ENCODE data around the gene AGT. TPM values are rescaled to one million over a fixed set of nuclear protein-coding genes. Genes with fewer than 3 reads are reported as not detected.

The AGT gene
- polyA plus RNA-seq, 1 donor (not counting 4 experiments of a cell fraction or from before 2014, with no cell fraction given) = not detected

DNA sequence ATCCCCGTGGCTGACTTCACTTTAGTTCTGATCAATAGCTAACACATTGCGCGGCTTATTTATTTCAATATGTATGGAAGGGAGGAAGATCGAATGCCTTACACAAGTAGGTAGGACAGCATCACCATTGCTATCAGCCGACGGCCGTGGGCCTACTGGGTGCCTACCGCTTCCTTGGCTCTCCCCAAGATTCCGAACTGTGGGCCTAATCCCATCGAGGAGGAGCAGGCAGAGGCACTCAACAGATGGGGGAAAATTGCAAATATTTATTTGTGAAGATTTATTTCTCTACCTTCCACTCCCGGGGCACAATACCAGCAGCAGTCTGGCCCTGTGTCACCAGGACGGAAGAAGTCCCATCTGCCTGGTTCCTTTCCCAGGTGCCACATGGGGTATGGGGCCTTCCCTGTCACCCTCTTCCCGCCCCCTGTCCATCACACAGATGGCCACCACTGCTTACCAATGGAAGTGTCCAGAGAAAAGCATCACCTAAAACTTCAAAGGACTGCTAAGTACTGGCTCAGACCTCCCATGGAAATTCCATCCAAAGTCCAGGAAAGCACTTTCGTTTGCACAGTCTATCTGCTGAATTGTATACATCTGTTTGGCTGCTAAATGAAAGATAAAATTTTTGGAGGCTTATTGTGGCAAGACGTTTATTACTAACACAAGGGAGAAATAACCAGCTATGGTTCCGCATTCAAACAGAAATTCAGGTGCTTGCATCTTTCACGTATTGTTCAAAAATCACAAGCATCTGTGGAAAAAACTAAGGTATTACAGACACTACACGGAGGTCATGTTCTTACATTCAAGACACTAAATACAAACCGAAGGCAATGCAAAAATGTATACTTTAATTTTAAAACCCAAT, 11.8 kb downstream of the AGT start:
- H3K27ac ChIP-seq (ENCODE audit: control insufficient read depth, insufficient read depth, low read length) = no peak overlapping the region

DNA sequence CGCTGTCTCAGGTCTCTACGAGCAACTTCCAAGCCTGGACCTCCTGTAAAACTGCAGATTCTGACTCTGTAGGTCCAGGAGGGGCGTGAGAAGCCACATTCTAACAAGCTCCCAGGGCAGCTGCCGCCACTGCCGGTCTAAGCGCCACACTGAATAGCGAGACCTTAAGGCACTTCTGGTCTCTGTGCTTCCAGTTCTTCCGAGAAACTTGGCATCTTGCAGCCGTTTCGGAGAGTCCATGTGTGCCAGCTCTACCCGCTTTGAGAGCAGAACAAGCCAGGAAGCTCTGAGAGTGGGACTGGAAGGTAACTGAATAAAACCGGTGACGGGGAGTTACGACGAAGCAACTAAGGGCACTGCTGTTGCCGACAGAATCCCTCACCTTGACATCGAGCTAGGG, 12.5 kb downstream of the AGT start:
- dilution Hi-C loops (cut with MboI; ENCODE audit: extremely low pct_ligation_motif_present, low sequenced_read_pairs) = no loop called here
- H3K79me2 ChIP-seq (ENCODE audit: control insufficient read depth, insufficient read depth, low read length) = no peaks in the 10 kb centered on the region
- no peak overlapping the region for H3K4me2 ChIP-seq (ENCODE audit: control insufficient read depth, extremely low read depth, insufficient read depth, low read depth, low read length)
- H3K4me1 ChIP-seq (ENCODE audit: control insufficient read depth, extremely low read depth, insufficient read depth, low read length) = no peaks in the 10 kb centered on the region
- H3K27me3 ChIP-seq (ENCODE audit: control insufficient read depth, extremely low read depth, insufficient read depth, low read length) = peaks cover 12% of the 10 kb centered on the region
- no peak overlapping the region for H3K27ac ChIP-seq (ENCODE audit: control insufficient read depth, insufficient read depth, low read length)
- no peaks in the 10 kb centered on the region for H3K9me1 ChIP-seq (ENCODE audit: control insufficient read depth, extremely low read depth, insufficient read depth, low read length)
- H3K4me3 ChIP-seq (ENCODE audit: control insufficient read depth in 2 of 3, extremely low read depth in 1 of 3, insufficient read depth in 2 of 3, low read depth in 1 of 3, low read length in 3 of 3) = no peak overlapping the region
- H4K20me1 ChIP-seq (ENCODE audit: control insufficient read depth, extremely low read depth, insufficient read depth, low read length) = no peaks in the 10 kb centered on the region
- no peak for FAIRE-seq
- no peak for DNase-seq (ENCODE audit: low read depth, low spot score)
- no peaks in the 10 kb centered on the region for H3K36me3 ChIP-seq (ENCODE audit: control insufficient read depth in 2 of 2, extremely low read depth in 1 of 2, insufficient read depth in 2 of 2, low read length in 2 of 2)
- TF ChIP-seq, protein P1, sequence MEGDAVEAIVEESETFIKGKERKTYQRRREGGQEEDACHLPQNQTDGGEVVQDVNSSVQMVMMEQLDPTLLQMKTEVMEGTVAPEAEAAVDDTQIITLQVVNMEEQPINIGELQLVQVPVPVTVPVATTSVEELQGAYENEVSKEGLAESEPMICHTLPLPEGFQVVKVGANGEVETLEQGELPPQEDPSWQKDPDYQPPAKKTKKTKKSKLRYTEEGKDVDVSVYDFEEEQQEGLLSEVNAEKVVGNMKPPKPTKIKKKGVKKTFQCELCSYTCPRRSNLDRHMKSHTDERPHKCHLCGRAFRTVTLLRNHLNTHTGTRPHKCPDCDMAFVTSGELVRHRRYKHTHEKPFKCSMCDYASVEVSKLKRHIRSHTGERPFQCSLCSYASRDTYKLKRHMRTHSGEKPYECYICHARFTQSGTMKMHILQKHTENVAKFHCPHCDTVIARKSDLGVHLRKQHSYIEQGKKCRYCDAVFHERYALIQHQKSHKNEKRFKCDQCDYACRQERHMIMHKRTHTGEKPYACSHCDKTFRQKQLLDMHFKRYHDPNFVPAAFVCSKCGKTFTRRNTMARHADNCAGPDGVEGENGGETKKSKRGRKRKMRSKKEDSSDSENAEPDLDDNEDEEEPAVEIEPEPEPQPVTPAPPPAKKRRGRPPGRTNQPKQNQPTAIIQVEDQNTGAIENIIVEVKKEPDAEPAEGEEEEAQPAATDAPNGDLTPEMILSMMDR (optimal IDR thresholded peaks at IDR 0.05 in 1 of 3, IDR thresholded peaks at IDR 0.05 in 1 of 3, conservative IDR thresholded peaks at IDR 0.05 in 1 of 3; ENCODE audit: extremely low read depth in 1 of 3, insufficient read depth in 2 of 3, low read length in 3 of 3) = no peak
- TF ChIP-seq EZH2 (IDR thresholded peaks at IDR 0.05; ENCODE audit: low read length) = no peak
- no peak overlapping the region for H3K9ac ChIP-seq (ENCODE audit: control insufficient read depth, extremely low read depth, insufficient read depth, low read length)
- no peaks in the 10 kb centered on the region for H3K9me3 ChIP-seq (ENCODE audit: control insufficient read depth, low read depth, low read length)
- H2AFZ ChIP-seq (ENCODE audit: control insufficient read depth, low read length) = no peak overlapping the region

More for the DNA sequence above, 11.8 kb downstream of the AGT start:
- no peaks in the 10 kb centered on the region for H3K9me3 ChIP-seq (ENCODE audit: control insufficient read depth, low read depth, low read length)
- no peak overlapping the region for H3K9ac ChIP-seq (ENCODE audit: control insufficient read depth, extremely low read depth, insufficient read depth, low read length)
- TF ChIP-seq, protein P1 (optimal IDR thresholded peaks at IDR 0.05 in 1 of 3, IDR thresholded peaks at IDR 0.05 in 1 of 3, conservative IDR thresholded peaks at IDR 0.05 in 1 of 3; ENCODE audit: extremely low read depth in 1 of 3, insufficient read depth in 2 of 3, low read length in 3 of 3) = no peak
- TF ChIP-seq EZH2 (IDR thresholded peaks at IDR 0.05; ENCODE audit: low read length) = no peak
- no peaks in the 10 kb centered on the region for H3K4me1 ChIP-seq (ENCODE audit: control insufficient read depth, extremely low read depth, insufficient read depth, low read length)
- H3K4me2 ChIP-seq (ENCODE audit: control insufficient read depth, extremely low read depth, insufficient read depth, low read depth, low read length) = no peak overlapping the region
- FAIRE-seq (no peak), DNase-seq (ENCODE audit: low read depth, low spot score) (no peak)
- no peaks in the 10 kb centered on the region for H3K79me2 ChIP-seq (ENCODE audit: control insufficient read depth, insufficient read depth, low read length)
- H4K20me1 ChIP-seq (ENCODE audit: control insufficient read depth, extremely low read depth, insufficient read depth, low read length) = no peaks in the 10 kb centered on the region
- no peak overlapping the region for H2AFZ ChIP-seq (ENCODE audit: control insufficient read depth, low read length)
- no peaks in the 10 kb centered on the region for H3K36me3 ChIP-seq (ENCODE audit: control insufficient read depth in 2 of 2, extremely low read depth in 1 of 2, insufficient read depth in 2 of 2, low read length in 2 of 2)
- H3K4me3 ChIP-seq (ENCODE audit: control insufficient read depth in 2 of 3, extremely low read depth in 1 of 3, insufficient read depth in 2 of 3, low read depth in 1 of 3, low read length in 3 of 3) = no peak overlapping the region
- no peaks in the 10 kb centered on the region for H3K9me1 ChIP-seq (ENCODE audit: control insufficient read depth, extremely low read depth, insufficient read depth, low read length)
- peaks cover 16% of the 10 kb centered on the region for H3K27me3 ChIP-seq (ENCODE audit: control insufficient read depth, extremely low read depth, insufficient read depth, low read length)
- dilution Hi-C loops (cut with MboI; ENCODE audit: extremely low pct_ligation_motif_present, low sequenced_read_pairs) = no loop called here
